DMS153 treated with DMSO at 0.1 percent for 48 hours (cell line): Measurements from ENCODE around the gene RAB3A.

ENCODE experiments used
- DNase-seq: peaks from one replicate; lab custom pipeline; 2025; ENCODE audit not compliant: unreplicated experiment; lab: John Stamatoyannopoulos, UW

The RAB3A gene

GRCh38 chr19:18202397-18202777, 1.5 kb downstream of the RAB3A start:
- DNase-seq = no peak

- no peak for DNase-seq
These were observed 5.5 kb downstream of the RAB3A start for GRCh38 chr19:18198374-18198773.

- no peak for DNase-seq
These were observed 5.9 kb downstream of the RAB3A start for GRCh38 chr19:18197941-18198340.

- no peak for DNase-seq
These were observed 6.5 kb downstream of the RAB3A start for GRCh38 chr19:18197306-18197705.

GRCh38 chr19:18196511-18196845, 7.4 kb downstream of the RAB3A start:
- no peak for DNase-seq

- DNase-seq = no peak
These were observed 9.1 kb downstream of the RAB3A start for GRCh38 chr19:18194554-18195238.

- no peak for DNase-seq
These were observed 9.7 kb downstream of the RAB3A start for GRCh38 chr19:18194181-18194530.

- no peak for DNase-seq
These were observed 10.3 kb downstream of the RAB3A start for GRCh38 chr19:18193388-18194180.

- DNase-seq = peak; percentile 99
These were observed 11.0 kb downstream of the RAB3A start, which contains the start of gene MPV17L2 for GRCh38 chr19:18192673-18193387. Gene MPV17L2, plus strand, starts transcription at chr19:18193218. Its CDS starts 64 bp downstream, at chr19:18193282.

- no peak for DNase-seq
These were observed 12.2 kb downstream of the RAB3A start for GRCh38 chr19:18191640-18192062.

- DNase-seq = no peak
These were observed 13.6 kb downstream of the RAB3A start for GRCh38 chr19:18190278-18190677.

- no peak for DNase-seq
These were observed 18.3 kb downstream of the RAB3A start for GRCh38 chr19:18185538-18185937.

- DNase-seq = no peak
These were observed 20.3 kb downstream of the RAB3A start for GRCh38 chr19:18183529-18183928.

GRCh38 chr19:18179957-18180356, 23.9 kb downstream of the RAB3A start:
- no peak for DNase-seq

- DNase-seq = no peak
These were observed 27.2 kb downstream of the RAB3A start for GRCh38 chr19:18176367-18177310.

- DNase-seq = no peak
These were observed 28.9 kb downstream of the RAB3A start for GRCh38 chr19:18174983-18175382.

- DNase-seq = peak; percentile 65
These were observed 30.1 kb downstream of the RAB3A start, which contains the start of gene IFI30 for GRCh38 chr19:18173572-18174288. Gene IFI30, plus strand, starts transcription at chr19:18173813. Its CDS starts 29 bp downstream, at chr19:18173842.

GRCh38 chr19:18173054-18173571, 30.7 kb downstream of the RAB3A start:
- DNase-seq = no peak

- no peak for DNase-seq
These were observed 31.4 kb downstream of the RAB3A start for GRCh38 chr19:18172331-18173053.
